HG02763 (cell line): ENCODE results near the gene DAO.

Experiments used
- ATAC-seq: cut with Tn5 transposase; IDR thresholded peaks from one replicate; pipeline ENCODE4 v1.9.1; 2021; ENCODE audit warnings: mild to moderate bottlenecking, moderate library complexity; ENCODE audit not compliant: unreplicated experiment

Gene DAO

DNA sequence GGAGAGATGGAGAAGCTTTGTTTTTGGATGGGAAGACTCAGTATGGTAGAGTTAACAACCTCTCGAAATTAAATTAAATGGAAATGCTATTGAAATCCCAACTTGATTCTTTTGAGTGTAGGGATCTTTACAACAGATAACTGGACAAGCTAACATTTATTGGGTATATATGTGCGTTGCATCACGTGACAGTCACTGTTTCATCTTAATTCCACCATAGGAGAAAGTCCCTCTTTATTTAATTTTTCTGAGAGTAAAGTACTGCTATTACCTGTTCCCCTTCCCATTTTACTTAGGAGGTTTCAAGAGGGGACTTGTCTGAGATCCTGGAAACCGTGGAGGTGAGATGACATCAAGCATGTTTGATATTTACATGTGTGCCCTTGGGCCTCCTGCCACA is 11.1 kb upstream of the DAO start:
- ATAC-seq: no peak

DNA sequence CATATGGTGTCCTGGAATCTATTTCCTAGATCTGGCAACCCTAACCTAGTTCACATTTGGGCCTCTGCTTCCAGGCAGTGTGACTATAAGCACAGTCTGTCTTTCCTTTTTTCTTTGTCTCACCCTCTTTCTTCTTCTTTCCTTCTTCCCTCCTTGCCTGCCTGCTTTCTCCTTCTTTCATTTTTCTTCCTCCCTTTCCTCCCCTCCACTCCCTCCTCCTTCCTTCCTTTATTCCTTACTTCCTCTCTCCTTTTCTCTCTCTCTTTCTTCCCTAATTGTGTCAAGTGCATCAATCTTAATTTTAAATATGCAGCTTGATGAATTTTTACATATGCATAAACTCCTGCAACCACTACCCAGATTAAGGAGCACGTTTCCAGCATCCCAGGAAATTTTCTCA is 4.6 kb upstream of the DAO start:
- no peak for ATAC-seq

DNA sequence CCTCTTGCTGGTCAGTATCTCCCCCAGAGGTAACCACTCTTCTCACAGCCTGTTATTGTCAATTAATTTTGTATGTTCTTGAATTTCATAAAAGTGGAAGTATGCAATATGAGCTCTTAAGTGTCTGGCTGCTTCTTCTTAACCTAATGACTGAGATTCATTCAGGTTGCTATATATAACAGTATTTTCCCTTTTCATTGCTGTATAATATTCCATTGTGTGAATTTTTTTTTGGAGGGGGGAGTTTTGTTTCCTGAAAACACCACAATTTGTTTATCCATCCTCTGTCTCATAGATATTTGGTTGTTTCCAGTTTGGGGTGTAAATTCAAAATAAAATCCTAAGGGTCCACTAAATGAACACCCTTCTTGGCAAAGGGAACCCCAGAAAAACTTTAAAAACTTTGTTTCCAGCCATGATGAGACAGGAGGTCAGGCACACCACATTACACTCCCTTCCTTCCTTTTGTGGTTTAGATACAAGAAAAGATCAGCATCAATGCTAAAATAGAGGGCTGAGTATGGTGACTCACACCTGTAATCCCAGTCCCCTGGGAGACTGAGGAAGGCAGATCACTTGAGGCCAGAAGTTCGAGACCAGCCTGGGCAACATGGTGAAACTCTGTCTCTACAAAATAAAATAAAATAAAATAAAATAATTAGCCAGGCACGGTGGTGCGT is 4.1 kb upstream of the DAO start:
- no peak for ATAC-seq

- no peak for ATAC-seq
These were observed 3.3 kb upstream of the DAO start for GRCh38 chr12:108876550-108876949.

- ATAC-seq: no peak
These were observed 2.1 kb downstream of the DAO start for GRCh38 chr12:108881953-108882352.

DNA sequence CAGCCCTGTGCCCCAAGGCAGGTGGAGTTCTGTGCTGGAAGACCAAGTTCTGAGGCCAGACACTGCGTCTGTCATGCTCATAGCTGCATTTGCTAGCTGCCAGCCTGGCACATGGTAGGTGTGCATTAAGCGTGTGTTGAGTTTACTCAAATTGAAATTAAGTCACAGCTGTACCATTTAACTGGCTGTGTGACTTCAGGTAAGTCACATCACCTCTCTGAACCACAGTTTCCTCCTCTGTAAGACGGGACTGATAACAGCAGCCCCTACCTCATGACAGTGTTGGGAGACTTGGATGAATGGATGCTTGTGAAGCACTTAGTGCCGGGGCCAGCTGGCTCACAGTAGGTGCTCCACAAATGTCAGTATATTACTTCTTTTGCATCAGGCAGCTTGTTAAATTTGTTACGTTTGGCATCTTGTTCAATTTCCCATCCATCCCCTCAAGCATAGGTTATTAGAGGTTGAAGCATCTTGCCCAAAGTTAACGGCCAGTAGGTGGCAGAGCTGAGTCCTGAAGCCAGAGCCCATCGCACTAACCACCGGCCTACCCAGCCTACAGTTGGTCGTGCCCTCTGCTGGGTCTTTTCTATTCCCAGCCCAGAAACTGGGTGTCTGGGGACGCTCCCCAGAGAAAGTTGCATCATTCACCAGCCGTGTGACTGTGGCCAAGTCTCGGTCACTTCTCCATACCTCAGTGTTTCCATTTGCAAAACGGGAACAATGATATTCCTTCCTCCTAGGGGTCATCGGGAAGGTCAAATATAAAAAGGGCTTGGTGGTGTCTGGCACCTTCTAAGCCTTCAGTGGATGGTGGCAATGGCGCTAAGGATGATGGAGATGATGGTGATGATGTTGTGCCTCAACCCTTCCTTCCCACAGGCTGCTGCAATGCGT is 4.5 kb downstream of the DAO start:
- ATAC-seq: no peak

- no peak for ATAC-seq
These were observed 7.2 kb downstream of the DAO start for GRCh38 chr12:108886873-108887629.

DNA sequence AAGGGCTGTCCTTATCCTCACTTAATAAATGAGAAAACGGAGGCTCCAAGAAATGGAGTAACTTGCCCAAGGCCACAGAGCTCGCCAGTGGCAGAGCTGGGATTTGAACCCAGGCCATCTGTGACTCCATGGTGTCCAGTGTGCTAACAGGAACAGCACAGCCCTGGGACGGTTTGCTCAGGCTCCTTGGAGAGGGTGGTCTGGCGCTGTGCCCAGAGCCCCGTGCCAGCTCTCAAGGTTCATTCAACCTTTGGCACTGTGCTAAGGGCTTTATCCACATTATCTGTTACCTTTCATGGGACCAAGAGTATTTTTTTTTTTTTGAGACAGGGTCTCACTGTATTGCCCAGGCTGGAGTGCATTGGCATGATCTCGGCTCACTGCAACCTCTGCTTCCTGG is 8.1 kb downstream of the DAO start:
- no peak for ATAC-seq

GRCh38 chr12:108890208-108890607 is 10.3 kb downstream of the DAO start:
- no peak for ATAC-seq

GRCh38 chr12:108895220-108895802 is 15.4 kb downstream of the DAO start:
- no peak for ATAC-seq

- ATAC-seq: no peak
These were observed 16.4 kb downstream of the DAO start for GRCh38 chr12:108896336-108896735.

GRCh38 chr12:108896817-108897216 is 16.9 kb downstream of the DAO start:
- no peak for ATAC-seq

GRCh38 chr12:108899145-108899544 is 19.3 kb downstream of the DAO start:
- no peak for ATAC-seq

GRCh38 chr12:108905725-108906124 is 25.8 kb downstream of the DAO start:
- ATAC-seq: no peak

DNA sequence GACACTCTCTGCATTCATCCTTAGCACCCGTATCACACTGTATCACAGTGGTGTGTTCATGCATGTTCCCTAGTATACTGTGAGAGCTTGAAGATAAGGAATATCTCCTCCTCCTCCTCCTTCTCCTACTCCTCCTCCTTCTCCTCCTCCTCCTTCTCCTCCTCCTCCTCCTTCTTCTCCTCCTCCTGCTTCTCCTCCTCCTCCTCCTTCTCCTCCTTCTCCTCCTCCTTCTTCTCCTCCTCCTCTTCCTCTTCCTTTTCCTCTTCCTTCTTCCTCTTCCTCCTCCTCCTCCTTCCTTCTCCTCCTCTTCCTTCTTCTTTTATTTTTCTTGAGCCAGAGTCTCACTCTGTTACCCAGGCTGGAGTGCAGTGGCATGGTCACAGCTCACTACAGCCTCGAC is 27.1 kb downstream of the DAO start:
- no peak for ATAC-seq

- no peak for ATAC-seq
These were observed 28.0 kb downstream of the DAO start for GRCh38 chr12:108907839-108908351.

DNA sequence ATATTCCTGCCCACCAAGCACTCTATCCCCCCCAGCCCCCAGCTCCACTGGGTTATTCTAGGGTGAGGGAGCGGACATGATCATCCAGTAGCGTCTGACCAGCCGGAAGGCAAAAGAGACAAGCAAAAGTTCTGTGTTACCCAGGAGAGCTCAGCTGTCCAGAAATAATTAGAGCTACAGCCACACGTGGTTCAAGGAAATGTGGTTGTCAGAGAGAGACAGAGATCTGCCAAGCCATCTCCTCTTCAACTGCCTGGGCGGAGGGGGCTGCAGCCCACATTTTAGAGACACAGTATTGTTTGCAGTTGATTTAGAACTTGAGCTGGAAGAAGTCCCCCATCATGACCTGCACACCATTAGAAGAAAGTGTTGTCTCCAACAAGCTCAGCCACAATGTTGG is 30.4 kb downstream of the DAO start:
- ATAC-seq: no peak

GRCh38 chr12:108911915-108912314 is 32.0 kb downstream of the DAO start:
- no peak for ATAC-seq

- ATAC-seq: no peak
These were observed 32.5 kb downstream of the DAO start for GRCh38 chr12:108912361-108912760.

GRCh38 chr12:108914121-108914531 is 34.2 kb downstream of the DAO start:
- no peak for ATAC-seq

GRCh38 chr12:108915632-108916133 is 35.8 kb downstream of the DAO start:
- ATAC-seq: no peak
